DOHH2 (cell line): ENCODE data around the gene CACTIN.

ENCODE experiments used
- EZH2phosphoT487 ChIP-seq: fragments of 200-600 bp; sonication (generic); IDR thresholded peaks from 2 replicates; pipeline ENCODE4 v1.6.1; 2017; ENCODE audit warnings: borderline replicate concordance, mild to moderate bottlenecking, antibody characterized with exemption, low read length, moderate library complexity, mixed read lengths
- TF ChIP-seq, protein P1 (sequence below): fragments of 200-600 bp; sonication (generic); IDR thresholded peaks from one replicate; pipeline ENCODE4 v1.5.1; 2014; ENCODE audit warnings: antibody characterized with exemption, mild to moderate bottlenecking, low read depth, low read length; ENCODE audit not compliant: poor library complexity, severe bottlenecking

DNA sequence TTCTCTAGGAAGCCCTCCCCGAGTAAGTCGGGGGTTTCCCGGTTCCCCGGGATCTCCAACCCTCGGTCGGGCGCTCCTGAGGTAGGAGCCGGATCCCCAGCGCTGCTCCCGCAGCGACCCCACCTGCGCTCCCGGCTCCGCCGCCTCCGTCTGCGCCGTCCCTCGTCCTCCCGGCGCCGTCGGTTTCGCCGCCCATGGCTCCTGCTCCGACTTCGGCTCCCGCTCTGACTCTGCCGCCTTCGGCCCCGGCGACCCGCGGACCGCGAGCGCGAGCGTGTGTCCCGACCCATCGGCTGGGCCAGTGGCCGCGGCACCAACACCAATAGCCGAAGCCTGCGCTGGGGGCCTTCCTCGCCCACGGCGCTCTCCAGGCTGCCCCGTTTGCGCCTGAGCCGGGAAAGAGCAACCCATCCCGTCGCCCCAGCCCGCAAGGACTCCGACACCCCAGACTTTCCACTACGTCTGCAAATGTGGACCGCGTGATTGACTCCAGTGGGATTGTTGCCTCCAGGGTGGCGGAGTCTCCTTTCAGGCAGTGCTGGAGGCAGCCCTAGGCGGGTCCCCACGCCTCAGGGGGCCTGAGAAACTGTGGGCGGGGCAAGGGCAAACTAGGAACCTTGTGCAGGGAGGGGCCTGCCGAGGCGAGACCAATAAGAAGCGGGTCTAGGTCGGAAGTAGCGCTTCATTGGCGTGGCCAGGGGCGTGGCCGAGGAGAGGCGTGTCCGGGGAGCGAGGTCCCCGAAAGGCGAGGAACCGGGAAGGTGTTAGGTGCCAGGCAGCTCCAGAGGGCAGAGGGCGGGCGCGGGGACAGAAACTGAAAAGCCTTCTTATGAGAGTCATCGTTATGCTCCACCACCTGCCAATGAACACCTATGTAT is at the start of gene CACTIN:
- TF ChIP-seq, protein P1, sequence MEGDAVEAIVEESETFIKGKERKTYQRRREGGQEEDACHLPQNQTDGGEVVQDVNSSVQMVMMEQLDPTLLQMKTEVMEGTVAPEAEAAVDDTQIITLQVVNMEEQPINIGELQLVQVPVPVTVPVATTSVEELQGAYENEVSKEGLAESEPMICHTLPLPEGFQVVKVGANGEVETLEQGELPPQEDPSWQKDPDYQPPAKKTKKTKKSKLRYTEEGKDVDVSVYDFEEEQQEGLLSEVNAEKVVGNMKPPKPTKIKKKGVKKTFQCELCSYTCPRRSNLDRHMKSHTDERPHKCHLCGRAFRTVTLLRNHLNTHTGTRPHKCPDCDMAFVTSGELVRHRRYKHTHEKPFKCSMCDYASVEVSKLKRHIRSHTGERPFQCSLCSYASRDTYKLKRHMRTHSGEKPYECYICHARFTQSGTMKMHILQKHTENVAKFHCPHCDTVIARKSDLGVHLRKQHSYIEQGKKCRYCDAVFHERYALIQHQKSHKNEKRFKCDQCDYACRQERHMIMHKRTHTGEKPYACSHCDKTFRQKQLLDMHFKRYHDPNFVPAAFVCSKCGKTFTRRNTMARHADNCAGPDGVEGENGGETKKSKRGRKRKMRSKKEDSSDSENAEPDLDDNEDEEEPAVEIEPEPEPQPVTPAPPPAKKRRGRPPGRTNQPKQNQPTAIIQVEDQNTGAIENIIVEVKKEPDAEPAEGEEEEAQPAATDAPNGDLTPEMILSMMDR: no peak
- TF ChIP-seq EZH2phosphoT487: no peak
